H9 (cell line): ENCODE measurements around the gene FBN1. TPM values are rescaled to one million over a fixed set of nuclear protein-coding genes. Genes with fewer than 3 reads are reported as not detected.

Experiments used
- DNase-seq: peaks from one replicate; pipeline ENCODE4 v3.0.0-alpha.2; 2017
- H2AFZ ChIP-seq: one replicate; pipeline ENCODE4 v1.6.1; 2013; ENCODE audit warnings: mild to moderate bottlenecking, low read length, control low read depth, moderate library complexity
- H2AK5ac ChIP-seq: 2 replicates; pipeline ENCODE4 v1.6.1; 2013; ENCODE audit warnings: low read length, control low read depth, mixed read lengths; ENCODE audit not compliant: insufficient read length
- H2BK120ac ChIP-seq: one replicate; pipeline ENCODE4 v1.6.1; 2013; ENCODE audit warnings: low read depth, mild to moderate bottlenecking, low read length, control low read depth, inconsistent platforms; ENCODE audit not compliant: poor library complexity, severe bottlenecking
- H2BK12ac ChIP-seq: 2 replicates; pipeline ENCODE4 v1.6.1; 2013; ENCODE audit warnings: low read length, control low read depth, mixed read lengths, low read depth; ENCODE audit not compliant: insufficient read length
- H2BK15ac ChIP-seq: 2 replicates; pipeline ENCODE4 v1.6.1; 2013; ENCODE audit warnings: low read depth, low read length, control low read depth
- H2BK20ac ChIP-seq: one replicate; pipeline ENCODE4 v1.6.1; 2013; ENCODE audit warnings: low read depth, mild to moderate bottlenecking, low read length, control low read depth, inconsistent platforms; ENCODE audit not compliant: poor library complexity, severe bottlenecking
- H2BK5ac ChIP-seq: 2 replicates; pipeline ENCODE4 v1.6.1; 2013; ENCODE audit warnings: low read length, control low read depth, mixed read lengths; ENCODE audit not compliant: insufficient read length
- H3K14ac ChIP-seq: 2 replicates; pipeline ENCODE4 v1.6.1; 2013; ENCODE audit warnings: low read length, control low read depth; ENCODE audit not compliant: insufficient read depth
- H3K18ac ChIP-seq: 2 replicates; pipeline ENCODE4 v1.6.1; 2013; ENCODE audit warnings: low read depth, mild to moderate bottlenecking, mixed read lengths, low read length, control low read depth; ENCODE audit not compliant: insufficient read length
- H3K23ac ChIP-seq: 2 replicates; pipeline ENCODE4 v1.6.1; 2013; ENCODE audit warnings: low read length, control low read depth, mixed read lengths, low read depth; ENCODE audit not compliant: insufficient read length
- H3K23me2 ChIP-seq: 2 replicates; pipeline ENCODE4 v1.6.1; 2013; ENCODE audit warnings: low read depth, mild to moderate bottlenecking, mixed read lengths, low read length, control low read depth; ENCODE audit not compliant: insufficient read length, poor library complexity, severe bottlenecking
- H3K27ac ChIP-seq: 2 replicates; pipeline ENCODE4 v1.5.1; 2013; ENCODE audit warnings: low read length, control low read depth, mixed read lengths, low read depth; ENCODE audit not compliant: insufficient read length
- H3K27me3 ChIP-seq: 2 replicates; pipeline ENCODE4 v1.6.1; 2013; ENCODE audit warnings: low read length, control low read depth, inconsistent platforms; ENCODE audit not compliant: insufficient read depth
- H3K4ac ChIP-seq: 2 replicates; pipeline ENCODE4 v1.6.1; 2013; ENCODE audit warnings: low read depth, mild to moderate bottlenecking, control low read depth, inconsistent platforms, low read length, moderate library complexity
- H3K4me1 ChIP-seq: 2 replicates; pipeline ENCODE4 v1.6.1; 2013; ENCODE audit warnings: low read length, control low read depth, inconsistent platforms; ENCODE audit not compliant: insufficient read depth
- H3K4me2 ChIP-seq: 2 replicates; pipeline ENCODE4 v1.6.1; 2013; ENCODE audit warnings: low read length, control low read depth, mixed read lengths; ENCODE audit not compliant: insufficient read length, insufficient read depth
- H3K56ac ChIP-seq: 2 replicates; pipeline ENCODE4 v1.6.1; 2013; ENCODE audit warnings: low read depth, mild to moderate bottlenecking, mixed read lengths, low read length, control low read depth; ENCODE audit not compliant: insufficient read length
- H3K79me1 ChIP-seq: 2 replicates; pipeline ENCODE4 v1.6.1; 2013; ENCODE audit warnings: low read depth, mild to moderate bottlenecking, moderate library complexity, low read length, control low read depth, inconsistent platforms; ENCODE audit not compliant: insufficient read depth, poor library complexity, severe bottlenecking
- H3K79me2 ChIP-seq: 2 replicates; pipeline ENCODE4 v1.6.1; 2013; ENCODE audit warnings: low read length, control low read depth, inconsistent platforms; ENCODE audit not compliant: insufficient read depth
- H3K9ac ChIP-seq: 2 replicates; pipeline ENCODE4 v1.6.1; 2013; ENCODE audit warnings: low read length, control low read depth, mixed read lengths; ENCODE audit not compliant: insufficient read length; ENCODE audit errors: extremely low read depth
- H3K9me3 ChIP-seq: one replicate; pipeline ENCODE4 v1.6.1; 2013; ENCODE audit warnings: low read depth, low read length, inconsistent platforms; ENCODE audit not compliant: control insufficient read depth
- H3T11ph ChIP-seq: one replicate; pipeline ENCODE4 v1.6.1; 2013; ENCODE audit warnings: mild to moderate bottlenecking, low read length, control low read depth, inconsistent platforms
- H4K20me1 ChIP-seq: one replicate; pipeline ENCODE4 v1.6.1; 2013; ENCODE audit not compliant: control insufficient read depth, insufficient read length, insufficient read depth
- H4K5ac ChIP-seq: 2 replicates; pipeline ENCODE4 v1.6.1; 2013; ENCODE audit warnings: low read depth, mild to moderate bottlenecking, mixed read lengths, low read length, control low read depth; ENCODE audit not compliant: insufficient read length
- H4K8ac ChIP-seq: replicated peaks from 2 replicates; pipeline ENCODE4 v1.6.1; 2013; ENCODE audit warnings: low read length, control low read depth, mixed read lengths, low read depth; ENCODE audit not compliant: insufficient read length
- H4K91ac ChIP-seq: 2 replicates; pipeline ENCODE4 v1.6.1; 2013; ENCODE audit warnings: low read depth, mild to moderate bottlenecking, moderate library complexity, mixed read lengths, low read length, control low read depth; ENCODE audit not compliant: insufficient read length
- H3K27ac Mint-ChIP-seq, 3 experiments: 2 replicates in 2 of 3; 3 replicates in 1 of 3; pipeline ENCODE4 v1.8.0; 2020 to 2021; ENCODE audit warnings: mixed read lengths in 3 of 3, mild to moderate bottlenecking in 1 of 3, moderate library complexity in 1 of 3
- H3K27me3 Mint-ChIP-seq: 2 replicates; pipeline ENCODE4 v1.8.0; 2021; ENCODE audit warnings: low read depth, mild to moderate bottlenecking, moderate library complexity, mixed read lengths
- H3K36me3 Mint-ChIP-seq, 3 experiments: 2 replicates in 2 of 3; 3 replicates in 1 of 3; pipeline ENCODE4 v1.8.0; 2020 to 2021; ENCODE audit warnings: low read depth in 3 of 3, mixed read lengths in 3 of 3; ENCODE audit not compliant: insufficient read depth in 1 of 3
- H3K4me1 Mint-ChIP-seq, 2 experiments: 2 replicates each; pipeline ENCODE4 v1.8.0; 2020; ENCODE audit warnings: mixed read lengths in 2 of 2
- H3K4me3 Mint-ChIP-seq, 2 experiments: 2 replicates in 1 of 2; 3 replicates in 1 of 2; pipeline ENCODE4 v1.8.0; 2020 to 2021; ENCODE audit warnings: mild to moderate bottlenecking in 2 of 2, mixed read lengths in 2 of 2, moderate library complexity in 1 of 2
- H3K9me3 Mint-ChIP-seq, 2 experiments: 2 replicates in 1 of 2; 3 replicates in 1 of 2; pipeline ENCODE4 v1.8.0; 2020; ENCODE audit warnings: mild to moderate bottlenecking in 2 of 2, mixed read lengths in 2 of 2, moderate library complexity in 1 of 2
- WGBS: extraction: QIAGEN DNeasy Blood & Tissue Kit; methylation state at CpG from one replicate; pipeline ENCODE4 v1.1.7; 2013; ENCODE audit warnings: missing lambda C conversion rate, low lambda C conversion rate, mixed read lengths; ENCODE audit not compliant: insufficient read length; ENCODE audit errors: extremely low coverage; 5-methylcytosine and 5-hydroxymethylcytosine counted together
- total RNA-seq: library from RNA; stranded (reverse); gene quantifications from 2 replicates; pipeline ENCODE4 v1.2.1, GENCODE V29; 2021
- TF ChIP-seq, protein P1 (sequence below): fragments of 200-600 bp; sonication (generic); conservative IDR thresholded peaks from 3 replicates; pipeline ENCODE4 v1.8.0; 2021; ENCODE audit warnings: antibody characterized with exemption, mild to moderate bottlenecking

FBN1 gene
- total RNA-seq, 1 experiment from 2014 or later: 3.6 TPM

DNA sequence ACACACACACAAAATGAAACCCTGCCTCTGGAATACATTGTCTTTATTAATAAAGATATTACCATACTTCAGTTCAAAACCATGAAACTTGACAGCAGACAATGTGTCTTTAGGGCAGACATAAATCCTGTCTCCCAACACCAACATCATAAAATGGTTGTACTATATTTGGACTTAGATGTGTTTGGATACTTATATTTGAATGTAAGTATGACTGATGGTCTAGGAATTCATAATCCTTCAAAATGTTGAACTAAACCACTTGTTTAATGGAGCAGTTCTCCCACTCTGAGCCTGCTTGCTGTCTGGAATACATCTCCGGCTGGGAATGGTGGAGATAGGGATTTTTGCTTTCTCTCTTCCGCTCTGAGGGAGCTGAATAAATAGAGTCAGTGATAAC lies 10.6 kb downstream of the FBN1 start:
- Histone ChIP-seq H3K27ac (no peak overlapping the region), H2BK15ac (no peak overlapping the region)
- TF ChIP-seq, protein P1, sequence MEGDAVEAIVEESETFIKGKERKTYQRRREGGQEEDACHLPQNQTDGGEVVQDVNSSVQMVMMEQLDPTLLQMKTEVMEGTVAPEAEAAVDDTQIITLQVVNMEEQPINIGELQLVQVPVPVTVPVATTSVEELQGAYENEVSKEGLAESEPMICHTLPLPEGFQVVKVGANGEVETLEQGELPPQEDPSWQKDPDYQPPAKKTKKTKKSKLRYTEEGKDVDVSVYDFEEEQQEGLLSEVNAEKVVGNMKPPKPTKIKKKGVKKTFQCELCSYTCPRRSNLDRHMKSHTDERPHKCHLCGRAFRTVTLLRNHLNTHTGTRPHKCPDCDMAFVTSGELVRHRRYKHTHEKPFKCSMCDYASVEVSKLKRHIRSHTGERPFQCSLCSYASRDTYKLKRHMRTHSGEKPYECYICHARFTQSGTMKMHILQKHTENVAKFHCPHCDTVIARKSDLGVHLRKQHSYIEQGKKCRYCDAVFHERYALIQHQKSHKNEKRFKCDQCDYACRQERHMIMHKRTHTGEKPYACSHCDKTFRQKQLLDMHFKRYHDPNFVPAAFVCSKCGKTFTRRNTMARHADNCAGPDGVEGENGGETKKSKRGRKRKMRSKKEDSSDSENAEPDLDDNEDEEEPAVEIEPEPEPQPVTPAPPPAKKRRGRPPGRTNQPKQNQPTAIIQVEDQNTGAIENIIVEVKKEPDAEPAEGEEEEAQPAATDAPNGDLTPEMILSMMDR: no peak

More for the DNA sequence above, 10.6 kb downstream of the FBN1 start:
- Histone ChIP-seq H3K23me2 (no peaks in the 10 kb centered on the region), H4K8ac (no peak overlapping the region), H2BK20ac (no peak overlapping the region), H4K20me1 (no peaks in the 10 kb centered on the region), H2AK5ac (no peak overlapping the region), H3K4me2 (no peak overlapping the region), H3K9ac (no peak overlapping the region), H3K79me1 (no peaks in the 10 kb centered on the region), H3K4me1 (peaks cover 2% of the 10 kb centered on the region; the same call in 1 of the 2 replicates), H4K91ac (no peak overlapping the region), H3K79me2 (no peaks in the 10 kb centered on the region), H3K23ac (no peak overlapping the region), H3K9me3 (no peaks in the 10 kb centered on the region), H3K18ac (no peak overlapping the region), H2AFZ (no peak overlapping the region), H3K27me3 (no peaks in the 10 kb centered on the region), H2BK12ac (no peak overlapping the region), H4K5ac (no peak overlapping the region), H3K4ac (no peak overlapping the region), H3K56ac (no peak overlapping the region), H3T11ph (no peak overlapping the region), H2BK120ac (no peak overlapping the region), H3K14ac (no peak overlapping the region), H2BK5ac (no peak overlapping the region)
- Mint-ChIP-seq H3K4me3 (no peak overlapping the region), H3K36me3 (no peaks in the 10 kb centered on the region), H3K9me3 (no peaks in the 10 kb centered on the region), H3K27me3 (no peaks in the 10 kb centered on the region), H3K4me1 (peaks cover 9 to 22% of the 10 kb centered on the region in 2 experiments), H3K27ac (no peak overlapping the region)
- no peak for DNase-seq
- no CpG with 5 or more reads among the region's 2 CpGs for WGBS
